Motor neuron (in vitro differentiated cells): ENCODE results near the gene ZDHHC24. TPM values are rescaled to one million over a fixed set of nuclear protein-coding genes. Genes with fewer than 3 reads are reported as not detected.

Experiments used
- total RNA-seq, 8 experiments: library from RNA; unstranded; fragments of 300-600 nt; gene quantifications; 2 replicates each; pipeline versions ENCODE4 v1.2.3 to v1.2.4, GENCODE V29; 2022

The ZDHHC24 gene
- total RNA-seq, 8 experiments from 2014 or later = 5.2 to 12.7 (median 8.4) TPM

Other genes with a start within 250 kb of the ZDHHC24 start
- 100 to 1,000 TPM in 1 of 8 experiments, 10 to 100 TPM in 1, 1 to 10 TPM in 3, under 1 TPM in 3; 0.27 to 126 (median 3.8) TPM for gene CD248, start 229.0 kb downstream of the ZDHHC24 start, total RNA-seq
- 10 to 100 TPM in 1 of 8 experiments, 1 to 10 TPM in 5, under 1 TPM in 2; 0.60 to 24.5 (median 4.4) TPM for gene RIN1, start 209.6 kb downstream of the ZDHHC24 start, total RNA-seq
- gene BRMS1, start 200.9 kb downstream of the ZDHHC24 start, total RNA-seq = 10 to 100 TPM; 17.5 to 55.5 (median 34.7) TPM
- 100 to 1,000 TPM in 1 of 8 experiments, 10 to 100 TPM in 7; 18.8 to 161 (median 44.9) TPM for gene B4GAT1, start 198.4 kb downstream of the ZDHHC24 start, total RNA-seq
- 10 to 100 TPM in 2 of 8 experiments, 1 to 10 TPM in 5, under 1 TPM in 1; 0.56 to 15.7 (median 3.5) TPM for gene SLC29A2, start 174.3 kb downstream of the ZDHHC24 start, total RNA-seq
- 10 to 100 TPM in 1 of 8 experiments, 1 to 10 TPM in 2, under 1 TPM in 5; 0.10 to 19.1 (median 0.32) TPM for gene NPAS4, start 125.0 kb downstream of the ZDHHC24 start, total RNA-seq
- gene MRPL11, start 107.2 kb downstream of the ZDHHC24 start, total RNA-seq = 10 to 100 TPM; 19.5 to 66.0 (median 25.3) TPM
- 10 to 100 TPM in 5 of 8 experiments, 1 to 10 TPM in 3; 5.4 to 16.9 (median 11.1) TPM for gene PELI3, start 79.1 kb downstream of the ZDHHC24 start, total RNA-seq
- 10 to 100 TPM; 26.3 to 74.9 (median 35.4) TPM for gene DPP3, start 65.6 kb downstream of the ZDHHC24 start, total RNA-seq
- 10 to 100 TPM; 20.7 to 54.3 (median 27.6) TPM for gene BBS1, start 35.4 kb downstream of the ZDHHC24 start, total RNA-seq
- gene ACTN3, start 855 bp upstream of the ZDHHC24 start, total RNA-seq = under 1 TPM in 4 of 8 experiments, not detected in 4; 0.05 to 0.18 (median 0.10) TPM
- 10 to 100 TPM in 5 of 8 experiments, 1 to 10 TPM in 3; 5.4 to 46.1 (median 22.8) TPM for gene CTSF, start 22.6 kb upstream of the ZDHHC24 start, total RNA-seq
- gene CCDC87, start 47.0 kb upstream of the ZDHHC24 start, total RNA-seq = under 1 TPM; 0.36 to 0.96 (median 0.67) TPM
- gene CCS, start 47.1 kb upstream of the ZDHHC24 start, total RNA-seq = 10 to 100 TPM; 29.6 to 61.9 (median 36.6) TPM
- gene RBM14, start 70.6 kb upstream of the ZDHHC24 start, total RNA-seq = 10 to 100 TPM; 31.7 to 88.4 (median 49.3) TPM
- gene RBM4, start 92.7 kb upstream of the ZDHHC24 start, total RNA-seq = 100 to 1,000 TPM; 122 to 311 (median 170) TPM
- 10 to 100 TPM; 14.9 to 59.5 (median 47.7) TPM for gene RBM4B, start 131.8 kb upstream of the ZDHHC24 start, total RNA-seq
- gene SPTBN2, start 183.2 kb upstream of the ZDHHC24 start, total RNA-seq = 10 to 100 TPM in 7 of 8 experiments, 1 to 10 TPM in 1; 2.4 to 99.4 (median 62.6) TPM